GM10847 (cell line): ENCODE data around the gene HES7.

Experiments used
- POLR2A ChIP-seq: IDR thresholded peaks from 2 replicates; pipeline ENCODE4 v1.6.1; 2011; ENCODE audit not compliant: insufficient read length; ENCODE audit errors: extremely low read depth

HES7 gene

DNA sequence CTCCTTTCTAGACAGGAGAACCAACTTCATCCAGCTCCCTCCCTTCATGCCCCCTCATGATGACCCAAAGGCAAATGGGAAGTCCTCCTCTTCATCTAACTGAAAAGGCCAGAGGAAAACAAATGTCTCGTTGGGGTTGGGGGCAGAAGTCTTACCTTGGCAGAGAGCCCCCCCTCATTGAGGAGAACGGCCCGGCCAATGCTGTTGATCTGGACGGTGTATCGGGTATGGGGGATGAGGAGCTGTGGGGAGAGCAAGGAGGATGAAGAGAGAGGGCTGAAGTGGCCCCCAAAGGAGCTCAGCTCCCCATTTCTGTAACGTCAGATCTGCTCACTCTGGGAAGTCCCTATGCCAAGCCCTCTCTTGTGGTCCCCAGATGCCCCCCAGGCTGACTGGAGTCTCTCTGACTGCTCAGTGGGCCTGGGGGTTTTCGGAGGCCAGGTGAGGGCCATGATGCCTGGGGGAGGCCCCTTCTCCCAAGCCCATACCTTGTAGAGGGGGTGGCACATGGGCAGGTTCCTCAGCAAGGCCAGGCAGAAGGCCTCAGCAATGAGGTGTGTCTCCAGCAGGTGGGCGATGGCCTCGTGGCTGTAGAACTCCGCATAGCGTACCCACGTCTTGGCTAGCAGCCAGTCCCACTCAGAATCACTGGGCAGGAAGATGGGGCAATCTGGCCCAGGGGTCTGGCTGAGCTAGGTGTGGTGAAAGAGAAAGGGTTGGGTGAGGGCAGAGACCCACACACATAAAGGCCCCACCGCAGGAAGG, 47.2 kb downstream of the HES7 start:
- no peak for TF ChIP-seq POLR2A

DNA sequence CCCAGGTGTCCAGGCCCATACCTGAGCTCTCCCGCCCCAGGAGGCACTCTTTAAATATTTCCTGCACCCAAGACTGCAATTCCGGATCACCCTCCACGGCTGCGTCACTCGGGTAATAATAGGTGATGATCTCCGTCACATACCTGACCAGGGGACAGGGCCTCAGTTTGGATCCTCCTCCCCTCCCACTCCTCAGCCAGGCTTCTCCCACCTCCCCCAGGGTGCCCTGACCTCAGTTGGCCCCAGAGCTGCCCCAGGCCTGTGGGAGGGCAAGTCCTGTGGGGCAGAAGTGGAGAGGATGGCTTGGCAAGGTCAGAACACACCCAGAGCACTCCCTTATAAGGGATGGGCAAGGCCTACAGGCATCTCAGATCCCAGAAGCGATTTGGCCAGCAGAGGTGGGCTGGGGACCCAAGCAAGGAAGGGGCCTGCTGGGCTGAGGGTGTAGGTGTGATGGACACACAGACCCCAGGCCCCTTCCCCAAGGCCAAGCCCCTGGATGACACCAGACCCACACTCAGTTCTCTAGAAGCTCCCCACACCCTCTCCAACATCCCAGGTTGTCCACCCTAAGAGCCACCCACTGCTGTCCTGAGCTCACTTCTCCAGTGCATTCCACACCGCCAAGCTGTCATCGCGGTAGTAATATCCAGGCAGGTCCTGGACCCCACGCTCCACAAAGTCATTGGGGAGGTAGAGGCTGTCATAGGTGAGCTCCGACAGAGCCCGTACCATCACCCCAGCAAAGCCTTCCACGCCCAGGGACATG, 48.1 kb downstream of the HES7 start:
- no peak for TF ChIP-seq POLR2A

DNA sequence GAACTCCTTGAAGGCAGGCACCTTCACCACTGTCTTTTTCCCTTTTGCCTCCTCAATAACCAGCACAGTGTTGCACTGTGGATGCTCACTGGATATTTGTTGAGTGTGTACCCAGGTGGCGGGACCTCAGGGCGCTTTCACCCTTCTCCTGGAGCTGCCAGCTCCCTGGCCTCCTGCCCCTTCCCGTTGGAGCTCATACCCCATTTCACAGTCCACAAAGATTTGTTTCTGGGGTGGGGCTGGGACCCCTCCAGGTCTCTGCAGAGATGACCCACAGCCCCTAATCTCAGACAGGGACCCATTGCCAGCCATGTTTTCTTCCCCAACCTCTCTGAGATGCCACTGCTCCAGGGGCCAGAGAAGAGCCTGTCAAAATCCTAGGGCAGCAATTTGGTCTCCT, 48.8 kb downstream of the HES7 start:
- TF ChIP-seq POLR2A = no peak

DNA sequence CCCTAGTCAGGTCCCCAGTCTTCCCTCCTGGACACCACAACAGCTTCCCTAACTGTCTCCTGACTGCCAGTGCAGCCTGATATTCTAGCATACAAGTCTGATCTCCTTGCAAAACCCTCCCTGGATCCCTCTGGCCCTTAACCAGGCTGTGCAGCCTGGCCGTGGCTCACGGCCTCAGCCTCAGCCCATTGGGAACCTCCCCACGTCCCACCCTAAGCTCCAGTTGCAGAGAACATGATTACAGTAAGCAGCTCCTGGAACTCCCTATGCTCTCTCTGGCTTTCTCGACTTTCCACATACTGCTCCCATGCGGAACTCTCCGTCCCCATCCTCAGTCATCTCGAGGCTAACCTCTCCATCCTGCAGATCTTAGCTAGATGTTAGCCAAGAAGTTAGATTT, 49.4 kb downstream of the HES7 start:
- TF ChIP-seq POLR2A = no peak

DNA sequence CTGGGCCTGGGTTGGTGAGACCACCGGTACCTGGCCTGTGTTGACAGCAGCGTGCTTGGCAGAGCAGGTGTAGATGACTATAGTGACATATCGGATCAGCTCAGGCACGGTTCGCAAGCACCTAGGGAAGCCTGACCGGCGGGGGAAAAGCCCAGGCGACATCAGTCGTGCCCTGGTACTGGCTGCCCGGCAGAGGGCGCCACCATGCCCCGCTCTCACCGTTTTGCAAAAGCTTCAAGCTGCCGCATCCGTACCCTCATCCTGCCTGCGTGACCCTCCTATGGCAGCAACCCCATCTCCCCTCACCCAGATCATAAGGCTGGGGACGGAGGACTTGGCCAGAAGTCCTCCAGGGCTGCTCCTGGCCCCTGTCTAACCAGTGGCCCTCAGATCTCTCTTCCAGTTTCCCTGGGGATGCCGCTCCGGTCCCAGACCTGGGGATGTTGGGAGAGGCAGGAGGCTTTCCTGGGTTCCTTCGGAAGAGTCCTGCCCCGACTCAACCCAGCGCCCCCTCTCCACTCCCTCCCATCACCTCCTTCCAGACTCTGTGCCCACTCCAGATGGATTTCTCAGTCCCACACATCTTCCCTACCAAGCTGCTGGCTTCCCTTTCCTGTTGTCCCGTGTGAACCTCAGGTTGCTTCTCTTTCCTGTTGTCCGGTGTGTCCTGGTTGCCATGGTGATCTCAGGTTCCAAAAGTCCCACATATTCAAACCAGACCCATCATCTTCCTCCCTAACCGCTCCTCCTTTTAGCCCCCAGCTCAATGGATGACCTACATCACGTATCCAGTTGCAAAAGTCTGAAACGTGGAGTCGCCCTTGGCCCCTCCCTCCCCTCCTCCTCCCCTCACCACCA, 50.0 kb downstream of the HES7 start:
- no peak for TF ChIP-seq POLR2A

DNA sequence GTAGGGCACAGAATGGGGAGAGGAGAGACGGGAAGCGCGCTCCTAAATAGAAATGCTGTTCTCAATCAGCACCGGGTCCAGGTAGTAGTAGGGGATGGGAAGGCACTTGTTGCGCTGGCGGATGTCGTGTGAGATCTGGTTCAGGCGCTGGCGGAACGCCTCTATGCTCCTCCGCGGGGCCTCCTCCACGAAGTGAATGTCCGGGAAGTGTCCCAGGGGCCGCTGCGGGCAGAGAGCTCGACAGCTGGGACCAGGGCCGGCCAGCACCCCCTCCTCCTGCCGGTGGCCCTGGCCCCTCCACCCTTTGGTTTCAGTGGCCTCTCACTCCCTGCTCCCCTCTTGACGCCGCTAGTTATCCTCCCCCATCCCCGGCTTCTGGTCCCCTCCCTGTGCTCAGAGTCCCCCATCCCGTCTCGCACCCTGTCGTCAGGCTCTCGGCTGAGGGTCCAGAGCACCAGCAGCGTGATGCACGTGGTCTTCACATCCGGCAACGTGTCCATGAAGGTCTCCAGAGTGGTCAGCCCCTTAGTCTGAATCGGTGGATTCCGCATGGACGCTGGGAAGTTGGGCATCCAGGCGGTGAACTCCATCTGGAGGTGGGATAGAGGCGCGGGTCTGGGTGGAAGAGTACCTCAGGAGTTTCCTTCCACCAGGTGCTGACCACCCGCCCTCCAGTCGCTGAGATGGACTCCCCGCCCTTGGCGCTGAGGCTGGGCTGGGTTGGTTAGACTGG, 51.0 kb downstream of the HES7 start:
- no peak for TF ChIP-seq POLR2A

DNA sequence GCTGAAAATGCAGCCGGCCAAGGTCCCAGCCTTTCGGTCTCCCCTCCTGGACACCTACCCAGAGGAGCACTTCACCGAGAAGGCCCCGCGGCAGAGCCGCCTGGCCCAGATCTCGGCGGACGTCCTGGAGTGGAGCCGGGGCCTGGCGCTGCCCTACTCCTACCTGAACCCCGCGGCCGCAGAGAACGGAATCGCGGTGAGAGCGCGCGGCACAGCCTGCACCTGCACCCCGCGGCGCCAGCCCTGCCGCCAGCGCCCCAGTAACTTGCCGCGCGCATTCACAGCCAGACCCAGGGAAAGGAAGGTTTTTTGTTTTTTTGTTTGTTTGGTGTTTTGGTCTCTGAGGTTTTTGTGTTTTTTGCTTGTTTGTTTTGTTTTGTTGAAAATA, 51.6 kb downstream of the HES7 start:
- TF ChIP-seq POLR2A = no peak

DNA sequence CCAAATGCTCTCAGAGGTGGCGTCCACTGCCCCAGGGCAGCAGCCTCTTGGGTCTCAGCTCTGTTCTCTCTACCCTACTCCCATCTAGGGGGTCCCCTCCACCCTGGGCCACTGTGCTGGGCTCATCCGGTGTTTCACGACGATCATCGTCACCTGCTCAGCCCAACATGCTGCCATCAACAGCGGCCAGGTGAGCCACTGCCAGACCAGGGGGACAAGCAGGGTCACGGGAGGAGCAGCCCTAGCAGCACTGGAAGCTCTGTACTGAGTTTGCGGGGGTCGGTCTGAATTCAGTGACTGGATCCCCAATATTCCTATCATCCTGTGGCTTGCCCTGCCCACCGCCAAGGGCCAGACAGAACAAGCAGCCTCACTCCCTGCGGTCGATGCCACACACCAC, 52.4 kb downstream of the HES7 start:
- no peak for TF ChIP-seq POLR2A
